ENCODE measurements around the gene LCMT1. TPM values are rescaled to one million over a fixed set of nuclear protein-coding genes. Genes with fewer than 3 reads are reported as not detected.
"Not testable (repeated sequence)": the region's sequence is repeated elsewhere in the genome, so short reads cannot be mapped to it uniquely, and the experiment has no call there.

Gene LCMT1
- total RNA-seq, 1 experiment from 2014 or later, result 86.3 TPM

DNA sequence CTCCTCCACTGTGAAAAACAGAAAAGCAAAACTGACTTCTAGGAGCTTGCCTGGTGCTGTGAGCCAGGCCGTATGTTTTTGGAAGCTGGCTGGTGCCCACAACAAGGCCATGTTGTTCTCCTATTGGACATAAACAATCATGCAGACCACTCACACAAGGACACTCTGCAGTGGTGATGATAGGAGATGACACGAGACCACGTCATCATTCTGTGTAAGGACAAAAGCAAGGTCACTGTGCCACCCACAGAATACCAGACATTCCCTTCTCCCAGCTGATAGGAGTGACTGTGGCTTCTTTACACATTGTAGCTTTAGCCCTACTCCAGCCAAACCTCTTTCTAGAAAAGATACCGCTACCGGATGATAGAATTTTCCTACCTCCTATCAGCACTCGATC lies 47.7 kb upstream of the LCMT1 start (continued):
- TF ChIP-seq, protein P1, sequence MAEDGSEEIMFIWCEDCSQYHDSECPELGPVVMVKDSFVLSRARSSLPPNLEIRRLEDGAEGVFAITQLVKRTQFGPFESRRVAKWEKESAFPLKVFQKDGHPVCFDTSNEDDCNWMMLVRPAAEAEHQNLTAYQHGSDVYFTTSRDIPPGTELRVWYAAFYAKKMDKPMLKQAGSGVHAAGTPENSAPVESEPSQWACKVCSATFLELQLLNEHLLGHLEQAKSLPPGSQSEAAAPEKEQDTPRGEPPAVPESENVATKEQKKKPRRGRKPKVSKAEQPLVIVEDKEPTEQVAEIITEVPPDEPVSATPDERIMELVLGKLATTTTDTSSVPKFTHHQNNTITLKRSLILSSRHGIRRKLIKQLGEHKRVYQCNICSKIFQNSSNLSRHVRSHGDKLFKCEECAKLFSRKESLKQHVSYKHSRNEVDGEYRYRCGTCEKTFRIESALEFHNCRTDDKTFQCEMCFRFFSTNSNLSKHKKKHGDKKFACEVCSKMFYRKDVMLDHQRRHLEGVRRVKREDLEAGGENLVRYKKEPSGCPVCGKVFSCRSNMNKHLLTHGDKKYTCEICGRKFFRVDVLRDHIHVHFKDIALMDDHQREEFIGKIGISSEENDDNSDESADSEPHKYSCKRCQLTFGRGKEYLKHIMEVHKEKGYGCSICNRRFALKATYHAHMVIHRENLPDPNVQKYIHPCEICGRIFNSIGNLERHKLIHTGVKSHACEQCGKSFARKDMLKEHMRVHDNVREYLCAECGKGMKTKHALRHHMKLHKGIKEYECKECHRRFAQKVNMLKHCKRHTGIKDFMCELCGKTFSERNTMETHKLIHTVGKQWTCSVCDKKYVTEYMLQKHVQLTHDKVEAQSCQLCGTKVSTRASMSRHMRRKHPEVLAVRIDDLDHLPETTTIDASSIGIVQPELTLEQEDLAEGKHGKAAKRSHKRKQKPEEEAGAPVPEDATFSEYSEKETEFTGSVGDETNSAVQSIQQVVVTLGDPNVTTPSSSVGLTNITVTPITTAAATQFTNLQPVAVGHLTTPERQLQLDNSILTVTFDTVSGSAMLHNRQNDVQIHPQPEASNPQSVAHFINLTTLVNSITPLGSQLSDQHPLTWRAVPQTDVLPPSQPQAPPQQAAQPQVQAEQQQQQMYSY (CRISPR knock-in tag; IDR thresholded peaks at IDR 0.05), result no peak
- TF ChIP-seq, protein P2, sequence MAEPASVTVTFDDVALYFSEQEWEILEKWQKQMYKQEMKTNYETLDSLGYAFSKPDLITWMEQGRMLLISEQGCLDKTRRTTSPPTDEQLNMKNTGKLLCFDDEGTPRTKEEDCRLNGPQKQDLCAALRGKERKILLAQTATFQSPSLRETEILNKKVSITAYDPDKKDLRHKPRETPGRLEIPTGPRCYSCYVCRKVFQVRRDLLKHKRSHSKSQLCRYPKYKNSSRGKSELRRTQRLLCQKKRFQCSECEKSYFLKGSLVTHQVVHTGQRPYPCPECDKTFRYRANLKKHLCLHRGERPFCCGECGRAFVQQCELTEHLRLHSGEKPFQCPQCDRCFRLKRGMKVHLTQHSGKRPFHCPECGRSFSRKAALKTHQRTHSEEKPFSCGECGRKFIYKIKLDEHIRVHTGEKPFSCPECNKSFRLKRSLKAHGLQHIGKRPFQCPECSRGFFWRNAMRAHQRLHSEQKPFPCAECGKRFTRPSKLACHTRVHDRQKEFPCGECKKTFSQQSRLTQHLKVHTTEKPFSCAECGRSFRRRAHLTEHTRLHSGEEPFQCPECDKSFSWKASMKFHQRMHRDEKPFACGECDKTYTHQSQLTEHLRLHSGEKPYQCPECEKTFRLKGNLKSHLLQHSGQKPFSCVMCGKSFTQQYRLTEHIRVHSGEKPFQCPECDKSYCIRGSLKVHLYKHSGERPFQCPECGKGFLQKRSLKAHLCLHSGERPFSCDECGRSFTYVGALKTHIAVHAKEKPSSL (CRISPR knock-in tag; conservative IDR thresholded peaks at IDR 0.05), result no peak
- no peak for TF ChIP-seq ZNF396 (CRISPR knock-in tag; IDR thresholded peaks at IDR 0.05; ENCODE audit: borderline replicate concordance)
- no peak for TF ChIP-seq SMAD3 (CRISPR knock-in tag; IDR thresholded peaks at IDR 0.05; ENCODE audit: borderline replicate concordance)
- no peak for TF ChIP-seq FOXJ3 (CRISPR knock-in tag; IDR thresholded peaks at IDR 0.05; ENCODE audit: borderline replicate concordance)
- TF ChIP-seq, protein P3, sequence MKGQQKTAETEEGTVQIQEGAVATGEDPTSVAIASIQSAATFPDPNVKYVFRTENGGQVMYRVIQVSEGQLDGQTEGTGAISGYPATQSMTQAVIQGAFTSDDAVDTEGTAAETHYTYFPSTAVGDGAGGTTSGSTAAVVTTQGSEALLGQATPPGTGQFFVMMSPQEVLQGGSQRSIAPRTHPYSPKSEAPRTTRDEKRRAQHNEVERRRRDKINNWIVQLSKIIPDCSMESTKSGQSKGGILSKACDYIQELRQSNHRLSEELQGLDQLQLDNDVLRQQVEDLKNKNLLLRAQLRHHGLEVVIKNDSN (CRISPR knock-in tag; IDR thresholded peaks at IDR 0.05), result no peak
- TF ChIP-seq SP1 (CRISPR knock-in tag; conservative IDR thresholded peaks at IDR 0.05), result no peak
- no peak for TF ChIP-seq MYBL2 (CRISPR knock-in tag; IDR thresholded peaks at IDR 0.05)
- TF ChIP-seq NFE2L1 (CRISPR knock-in tag; IDR thresholded peaks at IDR 0.05), result no peak
- no peak for TF ChIP-seq SOX15 (CRISPR knock-in tag; IDR thresholded peaks at IDR 0.05)
- TF ChIP-seq ZNF263 (CRISPR knock-in tag; IDR thresholded peaks at IDR 0.05; ENCODE audit: low read depth), result no peak

DNA sequence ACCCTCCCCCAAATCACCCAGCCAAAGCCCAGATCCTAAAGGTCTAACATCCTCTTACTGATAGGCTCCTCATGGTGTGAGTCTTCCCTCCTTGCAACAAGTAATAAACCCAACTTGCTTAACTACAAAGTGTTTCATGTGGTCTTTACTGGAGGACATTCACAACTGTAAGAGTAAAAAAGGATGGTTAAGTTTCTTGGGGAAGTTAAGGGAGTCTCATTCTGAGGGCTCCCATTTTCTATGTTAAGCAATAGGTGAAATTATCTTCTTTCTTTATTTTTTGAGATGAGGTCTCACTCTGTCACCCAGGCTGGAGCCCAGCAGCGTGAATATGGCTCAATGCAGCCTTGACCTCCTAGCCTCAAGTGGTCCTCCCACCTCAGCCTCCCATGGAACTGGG lies 47.3 kb upstream of the LCMT1 start:
- H3K27ac Mint-ChIP-seq, result not testable (repeated sequence)

DNA sequence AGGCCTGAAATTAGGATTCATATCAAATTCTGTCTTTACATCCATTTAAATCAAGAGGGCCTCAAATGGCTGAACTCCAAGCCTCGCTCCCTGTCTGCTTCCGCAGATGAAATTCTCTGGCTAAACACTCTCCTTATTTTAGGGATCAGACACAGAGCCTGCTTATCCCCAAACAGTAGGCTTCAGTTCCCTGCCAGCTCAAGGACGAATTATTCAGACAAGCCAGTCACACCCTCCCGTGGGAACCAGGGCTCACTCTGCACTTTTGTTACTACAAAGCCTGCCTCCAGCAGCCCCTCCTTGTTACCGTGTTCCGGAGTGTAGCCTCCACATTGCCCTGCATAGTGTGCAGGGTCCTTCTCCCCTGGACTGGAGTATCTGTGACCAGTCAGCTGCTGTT lies 46.6 kb upstream of the LCMT1 start:
- Mint-ChIP-seq H3K9me3 (no peaks in the 10 kb centered on the region), H3K4me1 (peaks cover 15% of the 10 kb centered on the region), H3K4me3 (no peak overlapping the region), H3K36me3 (no peaks in the 10 kb centered on the region), H3K27me3 (ENCODE audit: low read depth) (peaks cover 26% of the 10 kb centered on the region), H3K27ac (no peak overlapping the region)
- ATAC-seq (no peak), DNase-seq (ENCODE audit: low spot score) (no peak)
- CTCF ChIA-PET, result interaction anchor here (1.2 to 2.7 kb wide), 2 partner anchors 43 to 161 kb away, joined by 3 to 20 read pairs; no protein-coding TSS in a partner anchor
- TF ChIP-seq MXD4 (CRISPR knock-in tag; IDR thresholded peaks at IDR 0.05; ENCODE audit: borderline replicate concordance) (no peak), CBFB (CRISPR knock-in tag; IDR thresholded peaks at IDR 0.05; ENCODE audit: low read depth) (no peak)
- TF ChIP-seq, protein P3 (CRISPR knock-in tag; IDR thresholded peaks at IDR 0.05), result no peak
- POLR2A ChIA-PET, result no interaction called here

More for the DNA sequence above, 47.3 kb upstream of the LCMT1 start:
- H3K36me3 Mint-ChIP-seq; ATAC-seq; DNase-seq (ENCODE audit: low spot score); POLR2A ChIA-PET; H3K9me3 Mint-ChIP-seq; H3K4me3 Mint-ChIP-seq; CTCF ChIA-PET: not testable (repeated sequence)
- Mint-ChIP-seq H3K4me1 (peaks cover 15% of the 10 kb centered on the region), H3K27me3 (ENCODE audit: low read depth) (peaks cover 19% of the 10 kb centered on the region)

DNA sequence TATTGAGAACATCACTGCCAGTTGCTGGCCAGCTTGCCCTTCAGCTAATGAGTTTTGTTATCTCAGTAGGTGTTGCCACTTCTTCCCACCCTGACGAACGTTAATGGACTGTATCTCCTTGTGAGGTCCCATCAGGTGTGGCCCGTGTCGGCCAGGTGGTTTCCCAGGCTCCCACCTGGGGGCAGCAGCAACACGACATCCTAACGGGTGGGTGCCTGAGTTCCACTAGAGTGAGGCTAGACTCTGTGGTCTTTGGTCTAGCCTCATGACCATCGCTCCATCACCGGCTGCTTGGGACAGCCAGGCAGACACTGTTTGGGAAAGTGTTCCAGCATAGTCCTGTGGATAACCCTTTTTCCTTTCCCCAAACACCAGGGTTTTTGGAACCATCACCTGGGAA lies 45.6 kb upstream of the LCMT1 start:
- no peaks in the 10 kb centered on the region for H3K9me3 Mint-ChIP-seq
- peak; percentile 5; the same call in 1 of the 2 replicates for ATAC-seq
- peaks cover 15% of the 10 kb centered on the region for H3K4me1 Mint-ChIP-seq
- POLR2A ChIA-PET, result interaction anchor here (0.6 to 1.6 kb wide), 2 partner anchors 45 to 46 kb away, joined by 3 to 6 read pairs; partner anchors contain the start of gene LCMT1
- peak overlapping the region; percentile 64 for H3K4me3 Mint-ChIP-seq
- CTCF ChIA-PET, result interaction anchor here (0.6 to 2.7 kb wide), 6 partner anchors 42 to 1580 kb away, joined by 3 to 20 read pairs (median 3); partner anchors contain the start of genes ARHGAP17 and LCMT1
- H3K27me3 Mint-ChIP-seq (ENCODE audit: low read depth), result peaks cover 30% of the 10 kb centered on the region
- DNase-seq (ENCODE audit: low spot score), result peak; percentile 52
- no peak overlapping the region for H3K27ac Mint-ChIP-seq
- no peaks in the 10 kb centered on the region for H3K36me3 Mint-ChIP-seq
- TF ChIP-seq TEAD1 (CRISPR knock-in tag; IDR thresholded peaks at IDR 0.05) (no peak), ETV6 (CRISPR knock-in tag; IDR thresholded peaks at IDR 0.05) (no peak), SOX15 (CRISPR knock-in tag; IDR thresholded peaks at IDR 0.05) (no peak), ZNF138 (CRISPR knock-in tag; conservative IDR thresholded peaks at IDR 0.05) (no peak), NFE2L1 (CRISPR knock-in tag; IDR thresholded peaks at IDR 0.05) (no peak)
- TF ChIP-seq, protein P4, sequence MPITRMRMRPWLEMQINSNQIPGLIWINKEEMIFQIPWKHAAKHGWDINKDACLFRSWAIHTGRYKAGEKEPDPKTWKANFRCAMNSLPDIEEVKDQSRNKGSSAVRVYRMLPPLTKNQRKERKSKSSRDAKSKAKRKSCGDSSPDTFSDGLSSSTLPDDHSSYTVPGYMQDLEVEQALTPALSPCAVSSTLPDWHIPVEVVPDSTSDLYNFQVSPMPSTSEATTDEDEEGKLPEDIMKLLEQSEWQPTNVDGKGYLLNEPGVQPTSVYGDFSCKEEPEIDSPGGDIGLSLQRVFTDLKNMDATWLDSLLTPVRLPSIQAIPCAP (CRISPR knock-in tag; IDR thresholded peaks at IDR 0.05), result no peak
- TF ChIP-seq, protein P5, sequence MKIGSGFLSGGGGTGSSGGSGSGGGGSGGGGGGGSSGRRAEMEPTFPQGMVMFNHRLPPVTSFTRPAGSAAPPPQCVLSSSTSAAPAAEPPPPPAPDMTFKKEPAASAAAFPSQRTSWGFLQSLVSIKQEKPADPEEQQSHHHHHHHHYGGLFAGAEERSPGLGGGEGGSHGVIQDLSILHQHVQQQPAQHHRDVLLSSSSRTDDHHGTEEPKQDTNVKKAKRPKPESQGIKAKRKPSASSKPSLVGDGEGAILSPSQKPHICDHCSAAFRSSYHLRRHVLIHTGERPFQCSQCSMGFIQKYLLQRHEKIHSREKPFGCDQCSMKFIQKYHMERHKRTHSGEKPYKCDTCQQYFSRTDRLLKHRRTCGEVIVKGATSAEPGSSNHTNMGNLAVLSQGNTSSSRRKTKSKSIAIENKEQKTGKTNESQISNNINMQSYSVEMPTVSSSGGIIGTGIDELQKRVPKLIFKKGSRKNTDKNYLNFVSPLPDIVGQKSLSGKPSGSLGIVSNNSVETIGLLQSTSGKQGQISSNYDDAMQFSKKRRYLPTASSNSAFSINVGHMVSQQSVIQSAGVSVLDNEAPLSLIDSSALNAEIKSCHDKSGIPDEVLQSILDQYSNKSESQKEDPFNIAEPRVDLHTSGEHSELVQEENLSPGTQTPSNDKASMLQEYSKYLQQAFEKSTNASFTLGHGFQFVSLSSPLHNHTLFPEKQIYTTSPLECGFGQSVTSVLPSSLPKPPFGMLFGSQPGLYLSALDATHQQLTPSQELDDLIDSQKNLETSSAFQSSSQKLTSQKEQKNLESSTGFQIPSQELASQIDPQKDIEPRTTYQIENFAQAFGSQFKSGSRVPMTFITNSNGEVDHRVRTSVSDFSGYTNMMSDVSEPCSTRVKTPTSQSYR (CRISPR knock-in tag; IDR thresholded peaks at IDR 0.05), result no peak
